ENCODE data around the gene BCR. TPM values are rescaled to one million over a fixed set of nuclear protein-coding genes. Genes with fewer than 3 reads are reported as not detected.
"Not testable (repeated sequence)": the region's sequence is repeated elsewhere in the genome, so short reads cannot be mapped to it uniquely, and the experiment has no call there.

The BCR gene
- total RNA-seq, 1 donor from 2014 or later = 32.0 TPM

DNA sequence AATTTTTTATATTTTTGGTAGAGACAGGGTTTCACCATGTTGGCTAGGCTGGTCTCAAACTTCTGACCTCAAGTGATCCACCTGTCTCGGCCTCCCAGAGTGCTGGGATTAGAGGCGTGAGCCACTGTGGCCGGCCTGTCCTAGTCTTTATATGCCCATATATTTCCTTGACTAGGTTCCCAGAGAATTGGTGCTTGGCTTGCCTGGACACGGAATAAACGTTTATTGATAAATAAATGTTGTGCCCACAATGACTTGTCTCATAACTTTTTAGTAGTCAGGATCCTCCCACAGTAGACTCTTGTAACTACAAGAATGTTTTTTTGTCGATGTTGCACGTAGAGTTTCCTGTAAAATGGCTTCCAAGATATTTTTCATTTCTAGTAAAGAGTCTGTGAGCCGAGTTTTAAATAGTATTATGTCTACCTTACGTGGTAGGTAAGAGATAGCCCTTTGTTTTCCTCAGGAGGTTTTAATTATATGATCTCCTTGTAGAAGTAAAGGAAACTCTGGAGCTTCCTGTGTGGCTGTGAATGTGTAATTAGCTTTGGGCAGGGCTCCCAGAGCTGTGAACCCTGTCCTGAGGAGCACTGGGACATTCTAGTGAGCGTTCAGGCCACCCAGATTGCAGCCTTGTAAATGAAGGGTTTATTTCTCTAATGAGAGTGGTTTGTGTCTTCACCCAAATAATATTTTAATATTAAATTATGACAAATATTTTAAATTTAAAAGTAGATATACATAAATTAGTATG lies 161.8 kb downstream of the BCR start:
- H3K9me3 Mint-ChIP-seq; H3K27ac Mint-ChIP-seq; H3K4me1 Mint-ChIP-seq (ENCODE audit: low read depth); H3K36me3 Mint-ChIP-seq (ENCODE audit: low read depth); intact Hi-C loops (cut with micrococcal nuclease); H3K4me3 Mint-ChIP-seq (ENCODE audit: low read depth); H3K27me3 Mint-ChIP-seq (ENCODE audit: low read depth); DNase-seq (ENCODE audit: low spot score): not testable (repeated sequence)

DNA sequence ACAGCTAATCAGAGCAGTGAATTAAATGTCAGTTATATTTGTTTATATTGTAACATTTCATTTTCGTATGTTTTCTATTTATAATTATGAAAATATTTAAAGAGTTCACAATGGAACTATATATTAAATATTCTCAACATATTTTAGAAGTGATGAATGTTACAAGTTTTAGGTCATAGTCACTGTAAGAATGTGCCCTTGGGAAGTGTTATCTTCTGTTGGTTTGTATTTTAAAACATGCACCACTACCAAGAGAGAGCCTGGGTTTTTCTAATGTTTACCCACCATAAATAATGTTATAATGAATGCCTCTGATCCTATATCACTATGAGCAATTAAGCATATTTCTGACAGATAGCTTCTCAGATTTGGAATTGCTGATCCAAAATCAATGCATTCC lies 171.0 kb downstream of the BCR start:
- intact Hi-C loops (cut with micrococcal nuclease) = no loop called here
- H3K27ac Mint-ChIP-seq = no peak overlapping the region
- no peaks in the 10 kb centered on the region for H3K36me3 Mint-ChIP-seq (ENCODE audit: low read depth)
- peaks cover 2% of the 10 kb centered on the region for H3K4me1 Mint-ChIP-seq (ENCODE audit: low read depth)
- no peak for DNase-seq (ENCODE audit: low spot score)
- peaks cover 24% of the 10 kb centered on the region for H3K27me3 Mint-ChIP-seq (ENCODE audit: low read depth)
- no peaks in the 10 kb centered on the region for H3K9me3 Mint-ChIP-seq
- H3K4me3 Mint-ChIP-seq (ENCODE audit: low read depth) = no peak overlapping the region

GRCh38 chr22:23353004-23353403 lies 172.7 kb downstream of the BCR start:
- Mint-ChIP-seq H3K4me1 (ENCODE audit: low read depth) (peaks cover 2% of the 10 kb centered on the region), H3K4me3 (ENCODE audit: low read depth) (no peak overlapping the region), H3K27ac (no peak overlapping the region), H3K27me3 (ENCODE audit: low read depth) (peaks cover 22% of the 10 kb centered on the region), H3K36me3 (ENCODE audit: low read depth) (no peaks in the 10 kb centered on the region), H3K9me3 (no peaks in the 10 kb centered on the region)
- intact Hi-C loops (cut with micrococcal nuclease) = no loop called here
- no peak for DNase-seq (ENCODE audit: low spot score)

DNA sequence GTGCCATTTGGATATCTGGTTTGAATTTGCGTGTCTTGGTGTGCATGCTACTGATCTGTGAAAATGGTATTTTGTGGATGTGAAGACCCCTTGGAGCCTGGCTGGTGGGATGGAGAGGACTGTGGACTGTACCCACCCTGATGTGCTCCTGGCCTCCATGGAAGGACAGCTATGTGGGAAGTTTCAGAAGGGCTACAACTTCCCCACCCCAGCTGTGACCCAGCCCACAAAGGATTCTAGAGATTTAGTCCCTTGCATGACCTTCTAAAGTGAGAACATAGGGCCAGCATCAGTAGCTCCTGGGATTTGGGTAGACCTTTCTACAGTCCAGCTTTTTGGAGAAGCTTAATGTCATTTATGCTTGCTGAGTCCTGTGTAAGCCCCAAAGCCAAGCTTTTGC lies 173.4 kb downstream of the BCR start:
- Mint-ChIP-seq H3K27ac (no peak overlapping the region), H3K9me3 (no peaks in the 10 kb centered on the region), H3K4me3 (ENCODE audit: low read depth) (no peak overlapping the region), H3K36me3 (ENCODE audit: low read depth) (no peaks in the 10 kb centered on the region), H3K4me1 (ENCODE audit: low read depth) (peaks cover 2% of the 10 kb centered on the region), H3K27me3 (ENCODE audit: low read depth) (peaks cover 17% of the 10 kb centered on the region)
- intact Hi-C loops (cut with micrococcal nuclease) = no loop called here
- no peak for DNase-seq (ENCODE audit: low spot score)

DNA sequence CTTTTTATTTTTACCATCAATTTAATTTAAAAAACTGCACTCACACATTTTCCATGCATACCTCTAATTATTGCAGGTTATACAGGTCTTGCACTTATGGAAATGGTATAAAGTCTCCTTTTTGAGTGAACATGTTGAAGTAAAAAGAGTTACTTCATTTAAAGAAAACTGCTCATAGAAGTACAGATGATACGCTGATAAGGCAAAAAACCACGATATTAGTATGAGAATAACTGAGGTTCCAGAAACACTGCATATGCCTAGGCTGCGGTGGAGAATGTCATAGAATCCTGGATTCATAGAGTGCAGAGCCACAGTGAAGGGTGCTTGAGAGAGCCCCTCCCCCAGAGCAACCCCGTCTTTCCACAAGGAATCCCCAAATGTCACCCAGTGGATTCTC lies 175.8 kb downstream of the BCR start:
- intact Hi-C loops (cut with micrococcal nuclease) = no loop called here
- Mint-ChIP-seq H3K9me3 (no peaks in the 10 kb centered on the region), H3K4me3 (ENCODE audit: low read depth) (no peak overlapping the region), H3K27ac (no peak overlapping the region), H3K4me1 (ENCODE audit: low read depth) (peaks cover 2% of the 10 kb centered on the region), H3K27me3 (ENCODE audit: low read depth) (peaks cover 10% of the 10 kb centered on the region), H3K36me3 (ENCODE audit: low read depth) (no peaks in the 10 kb centered on the region)
- DNase-seq (ENCODE audit: low spot score) = no peak

GRCh38 chr22:23357053-23357452 lies 176.7 kb downstream of the BCR start:
- DNase-seq (ENCODE audit: low spot score) = no peak
- H3K27me3 Mint-ChIP-seq (ENCODE audit: low read depth) = peaks cover 10% of the 10 kb centered on the region
- no peaks in the 10 kb centered on the region for H3K9me3 Mint-ChIP-seq
- H3K27ac Mint-ChIP-seq = no peak overlapping the region
- H3K4me1 Mint-ChIP-seq (ENCODE audit: low read depth) = peaks cover 2% of the 10 kb centered on the region
- no peak overlapping the region for H3K4me3 Mint-ChIP-seq (ENCODE audit: low read depth)
- H3K36me3 Mint-ChIP-seq (ENCODE audit: low read depth) = no peaks in the 10 kb centered on the region
- intact Hi-C loops (cut with micrococcal nuclease) = no loop called here

DNA sequence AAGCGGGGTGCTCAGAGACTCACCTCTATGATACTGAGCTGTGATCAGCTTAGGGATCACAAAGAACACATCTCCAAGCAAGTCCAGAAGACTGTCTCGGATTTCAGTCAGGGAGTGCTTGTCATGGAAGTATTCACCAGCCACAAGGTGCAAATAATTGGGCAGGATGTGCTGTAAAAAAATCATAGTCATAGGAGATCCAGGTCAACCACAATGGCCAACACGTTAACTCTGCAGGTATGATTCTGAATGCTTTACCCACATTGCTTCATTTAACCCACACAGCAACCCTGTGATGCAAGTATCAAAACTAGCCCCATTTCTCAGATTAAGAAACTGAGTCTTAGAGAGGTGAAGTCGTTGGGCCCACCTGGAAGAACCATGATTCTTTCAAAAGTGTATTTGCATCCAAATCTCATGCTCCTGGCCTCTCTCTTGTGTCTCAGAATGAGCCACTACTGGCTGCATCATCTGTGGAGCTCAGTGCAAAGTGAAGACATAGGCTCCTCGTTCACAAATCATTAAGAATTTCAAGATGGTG lies 179.3 kb downstream of the BCR start:
- intact Hi-C loops (cut with micrococcal nuclease) = no loop called here
- H3K9me3 Mint-ChIP-seq = no peaks in the 10 kb centered on the region
- no peaks in the 10 kb centered on the region for H3K36me3 Mint-ChIP-seq (ENCODE audit: low read depth)
- no peak for DNase-seq (ENCODE audit: low spot score)
- H3K27ac Mint-ChIP-seq = no peak overlapping the region
- peaks cover 4% of the 10 kb centered on the region for H3K27me3 Mint-ChIP-seq (ENCODE audit: low read depth)
- H3K4me1 Mint-ChIP-seq (ENCODE audit: low read depth) = no peaks in the 10 kb centered on the region
- H3K4me3 Mint-ChIP-seq (ENCODE audit: low read depth) = no peak overlapping the region

DNA sequence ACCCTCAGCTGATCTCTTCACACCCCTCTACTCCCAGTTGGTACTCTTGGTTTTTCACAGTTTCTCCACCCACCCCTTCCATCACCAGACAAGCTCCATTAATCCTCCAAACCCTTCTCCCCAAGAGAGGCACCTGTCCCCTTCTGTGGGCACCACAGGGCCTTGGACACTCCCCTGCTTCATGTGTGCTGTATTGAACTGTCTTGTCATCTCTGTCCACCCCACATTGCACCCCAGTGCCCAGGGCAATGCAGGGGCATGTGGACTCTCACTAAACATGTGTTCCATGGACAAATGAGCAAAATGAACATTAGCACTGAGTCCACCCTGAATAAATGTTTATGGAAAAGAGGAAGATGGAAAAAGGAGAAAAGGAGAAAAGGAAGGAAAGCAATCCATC lies 181.4 kb downstream of the BCR start:
- no peak overlapping the region for H3K4me3 Mint-ChIP-seq (ENCODE audit: low read depth)
- H3K27ac Mint-ChIP-seq = no peak overlapping the region
- H3K27me3 Mint-ChIP-seq (ENCODE audit: low read depth) = peaks cover 6% of the 10 kb centered on the region
- no peaks in the 10 kb centered on the region for H3K9me3 Mint-ChIP-seq
- no peaks in the 10 kb centered on the region for H3K4me1 Mint-ChIP-seq (ENCODE audit: low read depth)
- no peaks in the 10 kb centered on the region for H3K36me3 Mint-ChIP-seq (ENCODE audit: low read depth)
- intact Hi-C loops (cut with micrococcal nuclease) = no loop called here
- no peak for DNase-seq (ENCODE audit: low spot score)

- no peaks in the 10 kb centered on the region for H3K9me3 Mint-ChIP-seq
These were observed 183.4 kb downstream of the BCR start for GRCh38 chr22:23363683-23364082.

DNA sequence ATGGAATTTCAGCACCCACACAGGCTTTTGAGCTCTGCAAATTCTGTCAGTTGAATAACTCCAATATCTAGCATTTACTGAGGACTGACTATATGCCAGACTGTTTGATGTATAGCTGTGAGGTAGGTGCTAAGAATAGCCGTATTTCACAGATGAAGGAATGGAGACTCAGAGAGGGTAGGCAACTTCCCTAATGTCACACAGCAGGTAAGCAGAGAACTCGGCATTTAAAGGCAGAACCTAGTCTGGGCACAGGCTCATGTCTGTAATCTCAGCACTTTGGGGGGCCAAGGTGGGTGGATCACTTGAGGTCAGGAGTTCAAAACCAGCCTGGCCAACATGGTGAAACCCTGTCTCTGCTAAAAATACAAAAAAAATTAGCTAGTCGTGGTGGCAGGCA lies 184.1 kb downstream of the BCR start:
- no peak overlapping the region for H3K27ac Mint-ChIP-seq
- intact Hi-C loops (cut with micrococcal nuclease) = no loop called here
- peaks cover 19% of the 10 kb centered on the region for H3K27me3 Mint-ChIP-seq (ENCODE audit: low read depth)
- H3K9me3 Mint-ChIP-seq = no peaks in the 10 kb centered on the region
- H3K4me1 Mint-ChIP-seq (ENCODE audit: low read depth) = no peaks in the 10 kb centered on the region
- no peak for DNase-seq (ENCODE audit: low spot score)
- H3K4me3 Mint-ChIP-seq (ENCODE audit: low read depth) = no peak overlapping the region
- H3K36me3 Mint-ChIP-seq (ENCODE audit: low read depth) = no peaks in the 10 kb centered on the region

More at GRCh38 chr22:23363683-23364082, 183.4 kb downstream of the BCR start:
- no peak for DNase-seq (ENCODE audit: low spot score)
- Mint-ChIP-seq H3K36me3 (ENCODE audit: low read depth) (no peaks in the 10 kb centered on the region), H3K27me3 (ENCODE audit: low read depth) (peaks cover 17% of the 10 kb centered on the region), H3K27ac (no peak overlapping the region), H3K4me3 (ENCODE audit: low read depth) (no peak overlapping the region), H3K4me1 (ENCODE audit: low read depth) (no peaks in the 10 kb centered on the region)
- intact Hi-C loops (cut with micrococcal nuclease) = no loop called here

- intact Hi-C loops (cut with micrococcal nuclease) = no loop called here
- no peaks in the 10 kb centered on the region for H3K36me3 Mint-ChIP-seq (ENCODE audit: low read depth)
- no peak overlapping the region for H3K27ac Mint-ChIP-seq
- no peak overlapping the region for H3K4me3 Mint-ChIP-seq (ENCODE audit: low read depth)
- H3K27me3 Mint-ChIP-seq (ENCODE audit: low read depth) = peaks cover 16% of the 10 kb centered on the region
- no peaks in the 10 kb centered on the region for H3K9me3 Mint-ChIP-seq
- DNase-seq (ENCODE audit: low spot score) = no peak
- H3K4me1 Mint-ChIP-seq (ENCODE audit: low read depth) = no peaks in the 10 kb centered on the region
These were observed 185.2 kb downstream of the BCR start for GRCh38 chr22:23365524-23365923.

DNA sequence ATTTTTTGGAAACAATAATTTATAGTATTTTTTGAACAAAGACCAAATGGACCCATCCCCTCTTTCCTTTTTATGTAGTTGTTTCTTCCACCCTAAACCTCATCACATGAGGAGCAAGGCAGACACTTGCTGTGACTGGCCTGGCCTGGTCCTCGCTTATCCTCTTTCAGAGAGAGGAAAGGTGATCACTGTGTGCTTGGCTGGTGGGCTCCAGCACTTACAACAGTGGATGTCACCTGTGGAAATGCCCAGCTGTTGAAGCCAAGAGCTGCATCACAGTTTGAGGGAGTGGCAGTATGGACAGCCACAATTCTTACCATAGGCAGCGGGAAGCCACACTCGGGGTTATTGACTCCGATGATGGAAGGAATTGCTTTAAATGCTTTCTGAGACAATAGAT lies 185.7 kb downstream of the BCR start:
- intact Hi-C loops (cut with micrococcal nuclease) = no loop called here
- Mint-ChIP-seq H3K27ac (no peak overlapping the region), H3K4me1 (ENCODE audit: low read depth) (no peaks in the 10 kb centered on the region), H3K36me3 (ENCODE audit: low read depth) (no peaks in the 10 kb centered on the region), H3K9me3 (no peaks in the 10 kb centered on the region), H3K27me3 (ENCODE audit: low read depth) (peaks cover 16% of the 10 kb centered on the region), H3K4me3 (ENCODE audit: low read depth) (no peak overlapping the region)
- DNase-seq (ENCODE audit: low spot score) = no peak

- H3K9me3 Mint-ChIP-seq; H3K4me3 Mint-ChIP-seq (ENCODE audit: low read depth); H3K36me3 Mint-ChIP-seq (ENCODE audit: low read depth); intact Hi-C loops (cut with micrococcal nuclease); DNase-seq (ENCODE audit: low spot score); H3K4me1 Mint-ChIP-seq (ENCODE audit: low read depth); H3K27ac Mint-ChIP-seq: not testable (repeated sequence)
- H3K27me3 Mint-ChIP-seq (ENCODE audit: low read depth) = peaks cover 16% of the 10 kb centered on the region
These were observed 186.9 kb downstream of the BCR start for GRCh38 chr22:23367196-23367595.
